Activated CD8-positive, alpha-beta memory T cell treated with anti-CD3 and anti-CD28 coated beads for 24 hours (primary cell): ENCODE measurements around the gene BOK.
"Not testable (repeated sequence)": the region's sequence is repeated elsewhere in the genome, so short reads cannot be mapped to it uniquely, and the experiment has no call there.

Source experiments
- DNase-seq: peaks from one replicate; pipeline ENCODE4 v3.0.0-alpha.2; 2020

BOK gene

GRCh38 chr2:241558532-241559322 is at the start of gene BOK:
TSS of gene BOK (plus strand) at chr2:241558745. CDS start at chr2:241559484, 739 bp downstream.
- no peak for DNase-seq

GRCh38 chr2:241509155-241509784 is 49.3 kb upstream of the BOK start:
- DNase-seq: no peak

GRCh38 chr2:241511091-241511741 is 47.3 kb upstream of the BOK start:
- no peak for DNase-seq

- DNase-seq: no peak
These were observed 44.0 kb upstream of the BOK start for GRCh38 chr2:241514553-241514952.

- no peak for DNase-seq
These were observed 43.4 kb upstream of the BOK start for GRCh38 chr2:241514986-241515737.

- no peak for DNase-seq
These were observed 42.0 kb upstream of the BOK start for GRCh38 chr2:241516520-241516965.

- DNase-seq: no peak
These were observed 41.2 kb upstream of the BOK start for GRCh38 chr2:241517297-241517696.

- no peak for DNase-seq
These were observed 38.9 kb upstream of the BOK start for GRCh38 chr2:241519669-241520068.

- no peak for DNase-seq
These were observed 36.1 kb upstream of the BOK start for GRCh38 chr2:241522477-241522876.

GRCh38 chr2:241525818-241526780 is 32.4 kb upstream of the BOK start:
- DNase-seq: not testable (repeated sequence)

GRCh38 chr2:241530571-241530970 is 28.0 kb upstream of the BOK start:
- no peak for DNase-seq

GRCh38 chr2:241531161-241531722 is 27.3 kb upstream of the BOK start:
- DNase-seq: no peak

GRCh38 chr2:241532168-241532567 is 26.4 kb upstream of the BOK start:
- no peak for DNase-seq

GRCh38 chr2:241532733-241533601 is 25.6 kb upstream of the BOK start:
- no peak for DNase-seq

- DNase-seq: no peak
These were observed 24.3 kb upstream of the BOK start for GRCh38 chr2:241534293-241534692.

- DNase-seq: no peak
These were observed 23.7 kb upstream of the BOK start for GRCh38 chr2:241534701-241535375.

- DNase-seq: no peak
These were observed 22.5 kb upstream of the BOK start for GRCh38 chr2:241535871-241536655.

GRCh38 chr2:241538838-241539615 is 19.5 kb upstream of the BOK start:
- no peak for DNase-seq
